CD4-positive, alpha-beta T cell treated with Interleukin-17A for 4 hours (primary cell): ENCODE results near the gene TRRAP.

Experiments
- DNase-seq: peaks from one replicate; pipeline ENCODE4 v3.0.0-alpha.2; 2020; ENCODE audit warnings: mixed read lengths

Gene TRRAP

DNA sequence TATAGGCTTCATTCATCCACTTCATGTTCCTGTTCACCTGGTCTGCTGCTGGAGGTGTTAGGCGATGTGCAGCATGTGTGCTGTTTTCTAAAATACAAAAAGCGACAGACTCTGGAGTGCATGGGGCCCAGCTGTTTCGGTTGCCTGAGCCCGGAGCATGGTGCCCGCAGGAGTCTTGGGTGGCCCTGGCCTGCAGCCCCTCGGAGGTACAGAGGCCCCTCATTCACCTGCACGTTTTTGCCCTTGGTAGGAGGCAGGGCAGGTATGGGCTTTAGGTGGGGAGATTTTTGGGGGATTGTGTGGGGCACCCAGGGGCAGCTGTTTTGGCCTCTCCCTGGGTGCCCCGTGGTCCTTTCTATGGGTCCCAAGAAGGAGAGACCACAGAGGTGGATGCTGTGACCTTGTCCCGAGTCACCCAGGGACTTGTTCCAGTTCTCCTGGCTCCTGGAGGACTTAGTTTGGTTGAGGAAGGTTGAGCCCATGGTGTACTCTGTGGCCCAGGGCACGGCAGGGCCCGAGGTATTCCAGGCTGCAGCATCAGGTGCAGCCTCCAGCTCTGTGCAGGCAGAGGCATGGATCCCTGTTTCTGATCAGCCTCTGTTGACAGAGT, 130.7 kb downstream of the TRRAP start:
- no peak for DNase-seq

GRCh38 chr7:99010281-99010680, 131.9 kb downstream of the TRRAP start:
- no peak for DNase-seq

DNA sequence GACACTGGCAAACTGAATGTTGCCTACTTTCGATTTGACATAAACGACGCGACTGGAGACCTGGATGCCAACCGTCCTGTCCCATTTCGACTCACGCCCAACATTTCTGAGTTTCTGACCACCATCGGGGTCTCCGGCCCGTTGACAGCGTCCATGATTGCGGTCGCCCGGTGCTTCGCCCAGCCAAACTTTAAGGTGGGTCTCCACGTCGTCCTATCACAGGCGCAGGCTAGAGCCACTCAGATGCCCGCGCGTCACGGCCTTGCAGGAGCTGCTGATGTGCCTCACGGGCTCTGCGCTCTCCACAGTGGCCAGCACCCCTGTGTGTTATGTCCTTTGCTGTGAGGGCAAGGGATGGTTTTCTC, 133.0 kb downstream of the TRRAP start:
- no peak for DNase-seq

DNA sequence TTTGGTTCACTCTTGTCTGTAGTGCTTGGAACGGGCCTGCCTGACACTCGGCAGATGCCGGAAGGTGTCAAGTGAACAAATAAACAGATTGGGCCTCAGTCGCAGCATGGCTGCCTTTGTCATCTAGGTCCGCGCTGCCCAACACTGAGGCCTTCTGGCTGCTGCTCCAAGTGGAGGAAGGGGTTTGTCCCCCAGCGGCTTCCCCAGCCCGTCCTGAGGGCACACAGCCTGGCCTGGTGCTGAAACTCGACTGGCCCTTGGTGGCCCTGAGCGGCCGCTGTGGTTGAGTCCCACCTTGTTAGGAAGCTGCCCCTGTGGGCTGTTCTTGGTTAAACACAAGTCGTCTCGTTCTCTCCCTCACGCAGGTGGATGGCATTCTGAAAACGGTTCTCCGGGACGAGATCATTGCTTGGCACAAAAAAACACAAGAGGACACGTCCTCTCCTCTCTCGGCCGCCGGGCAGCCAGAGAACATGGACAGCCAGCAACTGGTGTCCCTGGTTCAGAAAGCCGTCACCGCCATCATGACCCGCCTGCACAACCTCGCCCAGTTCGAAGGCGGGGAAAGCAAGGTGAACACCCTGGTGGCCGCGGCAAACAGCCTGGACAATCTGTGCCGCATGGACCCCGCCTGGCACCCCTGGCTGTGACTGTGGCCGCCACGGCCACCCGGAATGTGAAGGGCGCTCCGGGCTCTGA, 133.5 kb downstream of the TRRAP start:
- DNase-seq, result no peak

DNA sequence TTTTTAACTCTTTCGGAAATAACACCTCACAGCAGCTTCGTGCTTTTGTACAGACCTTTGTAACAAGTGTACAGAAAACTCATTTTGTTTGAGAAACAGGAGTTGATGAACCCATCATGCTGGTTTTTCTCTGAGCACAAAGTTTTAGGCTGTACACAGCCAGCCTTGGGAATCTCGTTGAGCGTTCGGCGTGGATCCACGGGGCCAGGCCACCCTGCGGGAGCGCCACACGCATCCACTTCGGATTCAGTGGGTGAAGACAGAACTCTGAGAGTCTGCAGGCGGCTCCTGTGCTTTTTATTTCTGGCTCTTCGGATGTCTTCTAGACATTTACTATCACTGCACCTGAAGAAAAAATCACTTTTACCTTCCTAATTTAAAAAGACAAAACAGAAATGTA, 134.4 kb downstream of the TRRAP start:
- DNase-seq, result no peak

DNA sequence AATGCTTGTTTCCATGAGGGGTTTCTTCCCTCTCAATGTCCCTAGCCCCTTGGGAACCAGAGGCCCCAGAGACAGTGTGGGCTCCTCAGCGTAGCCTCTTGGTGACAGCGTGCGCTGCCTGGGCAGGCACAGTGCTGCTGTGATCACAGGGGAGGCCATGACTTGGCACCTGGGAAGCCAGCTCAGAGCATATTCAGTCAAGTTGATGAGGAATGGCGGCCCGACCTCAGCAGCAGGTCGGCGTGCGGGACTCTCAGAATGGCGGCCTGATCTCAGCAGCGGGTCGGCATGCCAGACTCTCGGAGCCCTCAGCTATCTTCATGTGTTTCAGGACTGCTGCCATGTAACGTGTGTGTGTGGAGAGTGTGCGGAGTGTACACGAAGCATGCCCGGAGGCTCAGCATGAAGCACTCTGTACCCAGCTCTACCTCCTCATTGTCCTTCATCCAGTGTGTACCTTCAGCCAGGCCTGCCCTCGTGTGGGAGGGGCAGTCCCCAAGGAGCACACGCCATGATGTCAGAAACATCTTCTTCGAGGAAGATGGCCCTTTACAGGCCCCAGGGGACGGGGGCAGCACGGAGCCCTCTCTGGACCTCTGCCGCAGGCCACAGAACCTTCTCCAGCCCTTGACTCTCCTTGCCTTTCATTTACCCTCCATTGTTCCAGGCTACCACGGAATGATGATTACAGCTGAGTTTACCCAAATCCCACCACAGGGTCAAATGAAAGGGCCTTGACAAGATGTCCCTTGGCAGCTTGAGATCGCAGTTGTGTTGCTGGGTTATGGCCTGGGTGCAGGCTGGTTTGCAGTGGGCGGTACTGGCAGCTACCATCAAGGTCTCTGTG, 135.2 kb downstream of the TRRAP start:
- DNase-seq, result no peak

DNA sequence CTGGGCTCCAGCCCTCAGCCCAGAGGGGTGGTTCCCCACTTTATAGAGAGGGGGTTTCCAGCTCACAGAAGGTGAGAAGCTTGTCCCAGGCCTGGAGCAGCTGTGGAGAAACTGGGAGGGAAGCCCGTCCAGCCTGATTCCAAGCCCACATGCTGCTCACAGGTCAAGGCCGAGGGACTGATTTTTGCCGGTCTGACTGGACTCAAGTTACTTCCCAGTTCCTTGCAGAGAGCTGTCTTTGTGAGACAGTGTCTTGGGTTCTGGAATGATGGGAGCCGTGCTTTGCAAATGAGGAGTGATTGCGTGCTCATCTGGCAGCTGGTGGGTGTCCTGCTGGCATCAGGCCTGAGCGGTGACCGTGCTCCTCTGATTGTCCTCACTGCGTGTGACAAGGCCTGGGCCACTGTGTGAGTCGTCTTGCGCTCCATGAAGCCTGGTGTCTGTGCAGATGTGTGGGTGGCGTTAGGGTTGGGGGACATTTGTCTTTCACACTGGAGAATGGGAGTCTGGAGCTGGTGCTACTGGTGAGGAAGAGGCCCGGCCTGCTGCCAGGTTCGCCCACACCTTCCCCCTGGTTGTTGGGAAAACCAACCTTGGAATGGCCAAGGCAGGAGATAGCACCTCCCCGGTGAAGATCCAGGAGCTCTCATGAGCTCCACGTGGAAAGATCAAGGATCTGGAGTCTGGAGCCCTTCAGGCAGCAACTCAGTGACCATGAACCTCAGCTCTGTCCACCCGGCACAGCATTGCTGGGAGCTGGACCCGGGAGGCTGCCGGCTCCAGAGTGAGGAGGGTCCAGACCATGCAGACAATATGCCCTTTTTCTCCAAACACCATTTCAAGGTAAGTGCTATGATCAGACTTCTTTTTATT, 136.0 kb downstream of the TRRAP start:
- DNase-seq, result no peak

GRCh38 chr7:99016196-99016595, 137.9 kb downstream of the TRRAP start:
- no peak for DNase-seq

DNA sequence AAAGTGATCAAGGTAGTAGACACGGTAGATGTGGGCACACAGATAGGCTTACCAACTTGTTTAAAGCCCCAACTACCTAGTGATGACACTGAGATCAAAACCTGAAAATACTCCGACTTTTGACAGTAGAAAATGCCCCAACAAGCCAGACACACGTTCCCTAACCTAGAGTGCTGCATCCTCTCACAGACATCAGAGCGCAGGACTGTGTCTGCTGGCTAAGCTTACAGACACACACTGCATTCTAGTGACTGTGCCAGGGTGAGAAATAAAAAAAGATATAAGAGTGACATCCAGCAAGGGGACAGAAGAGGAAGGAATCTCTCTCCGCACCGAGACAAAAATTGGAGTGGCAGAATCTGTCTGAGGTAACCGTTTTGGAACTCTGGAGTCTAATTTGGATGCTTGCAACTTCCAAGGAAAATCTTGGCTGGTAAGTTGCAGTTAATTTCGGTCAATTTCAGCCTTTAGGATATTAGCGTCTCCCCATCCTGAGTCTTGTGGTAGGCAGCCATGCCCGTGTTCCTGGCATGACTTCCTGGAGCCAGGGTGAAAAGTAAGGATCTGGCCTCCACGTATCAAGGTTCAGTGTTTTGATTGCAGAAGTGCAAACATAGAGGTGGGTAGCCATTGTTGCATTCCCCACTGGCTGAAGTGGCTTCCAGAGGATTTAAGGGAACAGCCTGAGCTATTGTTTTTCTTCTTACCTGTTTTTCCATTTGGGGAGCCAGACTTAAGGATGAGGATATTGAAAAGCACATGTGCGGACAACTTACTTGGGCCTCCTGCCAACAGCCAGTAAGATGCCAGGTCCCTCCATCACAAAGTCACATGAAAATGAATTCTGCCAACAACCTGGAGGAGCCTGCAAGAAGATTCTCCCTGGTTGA, 141.4 kb downstream of the TRRAP start:
- DNase-seq, result no peak

DNA sequence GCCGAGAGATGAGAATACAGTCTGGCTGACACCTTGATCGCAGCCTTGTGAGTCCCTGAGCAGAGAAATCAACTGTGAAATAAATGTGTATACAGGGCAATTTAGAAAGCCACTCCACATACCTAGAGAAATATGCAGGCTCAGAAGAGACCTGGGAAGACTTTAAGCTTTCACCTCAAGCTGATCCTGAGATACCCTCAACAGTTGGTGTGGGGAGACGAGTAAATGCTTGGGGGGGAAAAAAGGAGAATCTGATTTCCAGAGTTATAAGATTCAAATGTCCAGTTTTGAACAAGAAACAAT, 142.0 kb downstream of the TRRAP start:
- DNase-seq, result no peak

- DNase-seq, result no peak
Observed at GRCh38 chr7:99021941-99022560, 143.7 kb downstream of the TRRAP start.

DNA sequence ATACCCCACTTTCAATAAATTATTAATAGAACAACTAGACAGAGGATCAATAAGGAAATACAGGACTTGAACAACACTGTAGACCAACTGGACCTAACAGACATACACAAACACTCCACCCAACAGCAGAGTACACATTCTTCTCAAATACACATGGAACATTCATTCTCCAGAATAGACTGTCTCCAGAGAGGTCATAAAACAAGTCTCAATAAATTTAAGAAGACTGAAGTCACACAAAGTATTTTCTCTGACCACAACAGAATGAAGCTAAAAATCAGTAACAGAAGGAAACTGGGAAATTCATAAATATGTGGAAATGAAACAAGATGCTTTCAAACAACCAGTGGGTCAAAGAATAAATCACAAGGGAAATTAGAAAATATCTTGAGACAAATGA, 145.7 kb downstream of the TRRAP start:
- no peak for DNase-seq

DNA sequence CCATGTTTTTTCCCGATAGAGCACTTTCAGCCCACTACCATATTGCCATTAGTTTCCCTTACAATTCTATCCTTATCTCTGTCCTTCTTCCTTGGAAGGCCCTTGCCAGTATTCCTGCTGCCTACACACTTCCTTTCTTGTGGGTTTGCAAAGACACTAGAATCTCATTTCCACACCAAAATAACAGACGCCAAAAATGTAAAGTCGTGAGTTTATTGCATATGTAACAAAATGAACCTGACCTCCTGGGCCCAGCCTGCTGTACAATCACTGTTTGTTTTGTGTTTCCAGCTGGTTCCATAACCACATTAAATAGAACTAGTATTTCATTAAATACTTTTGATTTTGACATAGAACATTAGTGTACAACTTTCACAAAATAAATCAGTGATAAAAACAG, 148.9 kb downstream of the TRRAP start:
- no peak for DNase-seq

- DNase-seq, result no peak
Observed at GRCh38 chr7:99027841-99028240, 149.5 kb downstream of the TRRAP start.

DNA sequence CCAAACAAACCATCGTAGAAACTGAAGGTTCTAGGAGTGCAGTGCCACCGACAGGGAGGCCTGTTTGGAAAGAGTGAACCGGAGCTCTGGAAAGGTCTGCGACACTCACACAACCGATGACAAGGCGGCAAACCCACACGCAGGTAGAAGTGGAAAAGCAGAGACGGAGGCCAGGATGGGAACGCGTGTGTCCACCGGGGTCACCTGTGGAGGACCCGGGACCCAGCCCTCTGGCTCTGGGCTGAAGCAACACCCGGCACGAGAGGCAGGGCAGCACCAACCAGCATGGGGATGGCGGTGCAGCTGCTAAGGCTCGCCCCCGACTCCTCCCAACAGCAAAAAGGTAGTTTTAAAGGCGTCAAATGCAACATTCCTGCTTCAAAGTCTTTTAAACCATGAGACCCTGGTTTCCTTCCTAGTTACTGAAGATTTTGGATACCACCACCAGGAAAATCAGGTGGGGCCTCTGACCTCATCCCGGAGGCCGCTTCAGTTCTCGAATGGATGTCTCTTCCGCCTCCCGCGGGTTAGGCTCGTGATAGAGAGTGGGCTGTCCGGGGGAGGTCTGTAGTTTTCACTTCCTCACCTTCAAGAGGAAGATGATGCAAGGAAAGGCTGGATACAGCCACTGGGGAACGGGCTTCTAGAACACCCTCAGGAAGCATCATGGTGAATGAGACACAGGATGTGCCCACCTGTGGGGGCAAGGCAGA, 150.1 kb downstream of the TRRAP start:
- DNase-seq, result no peak

GRCh38 chr7:99029466-99030435, 151.4 kb downstream of the TRRAP start:
- no peak for DNase-seq

GRCh38 chr7:99030457-99030856, 152.1 kb downstream of the TRRAP start:
- no peak for DNase-seq

- no peak for DNase-seq
Observed at GRCh38 chr7:99030951-99031350, 152.6 kb downstream of the TRRAP start.

DNA sequence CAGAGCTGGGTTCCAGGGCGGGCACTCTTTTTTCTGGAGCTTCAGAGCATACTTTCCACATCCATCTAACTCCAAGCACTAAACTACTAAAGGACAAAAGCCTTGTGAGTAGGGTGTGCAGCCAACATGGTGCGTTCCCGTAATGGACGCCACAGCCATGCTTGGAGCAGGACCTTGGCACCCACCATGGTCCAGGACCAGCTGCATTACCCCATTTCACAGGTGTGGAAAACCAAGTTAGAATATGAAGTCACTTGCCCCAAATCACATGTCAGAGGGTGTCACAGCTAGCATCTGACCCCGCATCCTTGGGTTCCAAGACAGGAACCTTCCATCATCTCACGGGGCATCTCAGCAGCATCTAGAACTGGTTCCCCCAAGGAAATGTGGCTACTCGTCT, 153.2 kb downstream of the TRRAP start:
- DNase-seq, result no peak

DNA sequence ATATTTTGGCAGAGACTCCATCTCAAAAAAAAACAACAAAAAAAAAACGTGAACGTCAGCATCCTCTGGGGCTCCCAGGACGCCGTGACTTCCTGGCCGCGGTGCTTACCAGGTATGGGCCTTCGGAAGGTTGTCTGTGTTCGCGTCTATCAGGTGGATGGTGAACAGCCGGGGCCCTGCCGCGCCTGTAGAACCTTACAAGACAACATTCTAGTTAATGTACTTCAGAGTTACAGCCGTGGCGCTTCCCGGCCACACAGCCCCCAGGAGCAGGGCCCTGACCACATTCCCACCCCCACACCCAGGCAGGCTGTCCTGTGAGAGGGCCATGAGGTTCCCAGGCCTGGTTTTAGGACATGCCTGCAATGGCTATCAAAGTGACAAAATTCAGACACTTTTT, 154.6 kb downstream of the TRRAP start:
- DNase-seq, result no peak
